CD14-positive monocyte (primary cell): Measurements from ENCODE around the gene HNMT. TPM values are rescaled to one million over a fixed set of nuclear protein-coding genes. Genes with fewer than 3 reads are reported as not detected.
A peak's percentile ranks its signal among the peaks of the same experiment; 100 is the strongest.
"Not testable (repeated sequence)": the region's sequence is repeated elsewhere in the genome, so short reads cannot be mapped to it uniquely, and the experiment has no call there.

Experiments
- DNase-seq, 3 donors: peaks; one replicate each; pipeline ENCODE4 v3.0.0-alpha.2; 2011 to 2022
- H2AFZ ChIP-seq: 2 replicates; pipeline ENCODE4 v1.6.0; 2012; ENCODE audit warnings: mild to moderate bottlenecking, low read depth, low read length, inconsistent platforms; ENCODE audit not compliant: insufficient read depth, poor library complexity, severe bottlenecking
- H3K27ac ChIP-seq, 2 donors: 1 replicate in 1 of 2; 2 replicates in 1 of 2; pipeline ENCODE4 v1.5.1; 2012 to 2013; ENCODE audit warnings: low read length in 2 of 2, control low read depth in 1 of 2, inconsistent platforms in 1 of 2, low read depth in 1 of 2, mild to moderate bottlenecking in 1 of 2
- H3K27me3 ChIP-seq, 2 donors: one replicate each; pipeline versions ENCODE4 v1.6.0 to v1.6.1; 2011 to 2013; ENCODE audit warnings: low read length in 2 of 2; ENCODE audit not compliant: control insufficient read depth in 2 of 2, insufficient read depth in 2 of 2
- H3K36me3 ChIP-seq, 2 donors: replicated peaks in 1 of 2; 1 replicate in 1 of 2; 2 replicates in 1 of 2; pipeline versions ENCODE4 v1.5.1 to v1.6.1; 2012 to 2013; ENCODE audit warnings: low read length in 2 of 2, control low read depth in 1 of 2, inconsistent platforms in 1 of 2, mild to moderate bottlenecking in 1 of 2; ENCODE audit not compliant: insufficient read depth in 2 of 2, control insufficient read depth in 1 of 2
- H3K4me1 ChIP-seq, 2 donors: 1 replicate in 1 of 2; 2 replicates in 1 of 2; pipeline versions ENCODE4 v1.5.1 to v1.6.1; 2012 to 2013; ENCODE audit warnings: low read length in 2 of 2, control low read depth in 1 of 2, inconsistent platforms in 1 of 2, mild to moderate bottlenecking in 1 of 2, moderate library complexity in 1 of 2; ENCODE audit not compliant: insufficient read depth in 2 of 2, control insufficient read depth in 1 of 2
- H3K4me2 ChIP-seq: replicated peaks from 2 replicates; pipeline ENCODE3; 2012; ENCODE audit warnings: low read length, moderate library complexity, mild to moderate bottlenecking; ENCODE audit not compliant: poor library complexity, severe bottlenecking; ENCODE audit errors: extremely low read depth
- H3K4me3 ChIP-seq, 3 experiments: fragments of 200-600 bp in 1 of 3; sonication (generic) in 1 of 3; replicated peaks in 1 of 3; 1 replicate in 2 of 3; 2 replicates in 1 of 3; pipeline ENCODE4 v1.5.1; 2011 to 2013; ENCODE audit warnings: low read length in 3 of 3, mild to moderate bottlenecking in 3 of 3, control low read depth in 2 of 3, low read depth in 2 of 3, inconsistent platforms in 1 of 3, moderate library complexity in 1 of 3
- H3K79me2 ChIP-seq: 2 replicates; pipeline ENCODE4 v1.6.0; 2012; ENCODE audit warnings: mild to moderate bottlenecking, control low read depth, inconsistent platforms, low read length, moderate library complexity; ENCODE audit not compliant: insufficient read depth
- H3K9ac ChIP-seq: 2 replicates; pipeline ENCODE4 v1.6.0; 2017; ENCODE audit warnings: low read length, mild to moderate bottlenecking; ENCODE audit not compliant: insufficient read depth, poor library complexity, severe bottlenecking
- H3K9me3 ChIP-seq, 2 donors: replicated peaks in 1 of 2; 1 replicate in 1 of 2; 2 replicates in 1 of 2; pipeline versions ENCODE4 v1.5.1 to v1.6.1; 2012 to 2013; ENCODE audit warnings: low read length in 2 of 2, control low read depth in 1 of 2; ENCODE audit not compliant: control insufficient read depth in 1 of 2, insufficient read depth in 1 of 2
- H4K20me1 ChIP-seq: 2 replicates; pipeline ENCODE4 v1.6.0; 2012; ENCODE audit warnings: mild to moderate bottlenecking, low read length, control low read depth, moderate library complexity; ENCODE audit not compliant: insufficient read depth
- H3K27ac Mint-ChIP-seq, 7 donors: one replicate each; pipeline ENCODE4 v1.8.0; 2020; ENCODE audit warnings: mild to moderate bottlenecking in 7 of 7, mixed read lengths in 7 of 7, moderate library complexity in 6 of 7, inconsistent platforms in 2 of 7
- H3K27me3 Mint-ChIP-seq, 3 donors: one replicate each; pipeline ENCODE4 v1.8.0; 2021 to 2022; ENCODE audit warnings: low read depth in 3 of 3, mild to moderate bottlenecking in 3 of 3, mixed read lengths in 3 of 3, moderate library complexity in 3 of 3, inconsistent platforms in 1 of 3
- H3K36me3 Mint-ChIP-seq, 2 donors: one replicate each; pipeline ENCODE4 v1.8.0; 2020; ENCODE audit warnings: mixed read lengths in 2 of 2, inconsistent platforms in 1 of 2, mild to moderate bottlenecking in 1 of 2
- H3K4me1 Mint-ChIP-seq: one replicate; pipeline ENCODE4 v1.8.0; 2020; ENCODE audit warnings: mild to moderate bottlenecking, mixed read lengths
- H3K4me3 Mint-ChIP-seq, 2 donors: one replicate each; pipeline ENCODE4 v1.8.0; 2020; ENCODE audit warnings: mild to moderate bottlenecking in 2 of 2, mixed read lengths in 2 of 2, moderate library complexity in 1 of 2
- H3K9me3 Mint-ChIP-seq, 7 donors: one replicate each; pipeline ENCODE4 v1.8.0; 2020 to 2022; ENCODE audit warnings: mixed read lengths in 7 of 7, mild to moderate bottlenecking in 6 of 7, moderate library complexity in 6 of 7, inconsistent platforms in 2 of 7
- WGBS: methylation state at CpG from one replicate; pipeline ENCODE4 v1.1.5; 2013; ENCODE audit warnings: missing lambda C conversion rate; ENCODE audit not compliant: insufficient coverage; 5-methylcytosine and 5-hydroxymethylcytosine counted together
- intact Hi-C, 2 donors: fragments of 100-400 bp; cut with micrococcal nuclease; formaldehyde crosslinking; loops; one replicate each; pipeline versions ENCODE4 v1.15.0 to v1.15.1; 2023
- polyA minus RNA-seq: library from RNA; depleted of rRNA, polyadenylated mRNA; stranded (reverse); fragments of >200 nt; gene quantifications from 2 replicates; pipeline ENCODE4 v1.2.3, GENCODE V29; 2012
- polyA plus RNA-seq, 3 donors: library from polyadenylated mRNA; depleted of rRNA in 1 of 3; unstranded in 2 of 3; stranded (reverse) in 1 of 3; fragments of 300-500 nt in 2 of 3; fragments of >200 nt in 1 of 3; fragmentation: Illumina TruSeq in 2 of 3; gene quantifications; 1 replicate in 2 of 3; 2 replicates in 1 of 3; pipeline ENCODE4 v1.2.3, GENCODE V29; 2012 to 2021
- total RNA-seq, 12 experiments: library from RNA in 1 of 12; stranded (reverse) in 1 of 12; fragments of 120-200 nt in 1 of 12; gene quantifications; one replicate each; pipeline ENCODE4 v1.2.4 and lab custom pipeline; 2013 to 2026; ENCODE audit warnings: mixed read lengths in 6 of 12, inconsistent platforms in 1 of 12
- TF ChIP-seq, protein P1 (sequence below): fragments of 200-600 bp; IDR thresholded peaks from one replicate; pipeline ENCODE4 v1.8.0; 2022; ENCODE audit warnings: antibody characterized with exemption, mild to moderate bottlenecking

Gene HNMT
- total RNA-seq (2013), result 215 TPM
- polyA plus RNA-seq, result 100 to 1,000 TPM in 2 of 3 donors, 10 to 100 TPM in 1; 83.0 to 118 (median 109) TPM
- polyA minus RNA-seq, result 49.0 and 70.2 TPM in 2 replicates
- 8.2 to 58.0 (median 39.9) reads per million in 11 experiments for total RNA-seq (lab: John Stamatoyannopoulos, UW)

DNA sequence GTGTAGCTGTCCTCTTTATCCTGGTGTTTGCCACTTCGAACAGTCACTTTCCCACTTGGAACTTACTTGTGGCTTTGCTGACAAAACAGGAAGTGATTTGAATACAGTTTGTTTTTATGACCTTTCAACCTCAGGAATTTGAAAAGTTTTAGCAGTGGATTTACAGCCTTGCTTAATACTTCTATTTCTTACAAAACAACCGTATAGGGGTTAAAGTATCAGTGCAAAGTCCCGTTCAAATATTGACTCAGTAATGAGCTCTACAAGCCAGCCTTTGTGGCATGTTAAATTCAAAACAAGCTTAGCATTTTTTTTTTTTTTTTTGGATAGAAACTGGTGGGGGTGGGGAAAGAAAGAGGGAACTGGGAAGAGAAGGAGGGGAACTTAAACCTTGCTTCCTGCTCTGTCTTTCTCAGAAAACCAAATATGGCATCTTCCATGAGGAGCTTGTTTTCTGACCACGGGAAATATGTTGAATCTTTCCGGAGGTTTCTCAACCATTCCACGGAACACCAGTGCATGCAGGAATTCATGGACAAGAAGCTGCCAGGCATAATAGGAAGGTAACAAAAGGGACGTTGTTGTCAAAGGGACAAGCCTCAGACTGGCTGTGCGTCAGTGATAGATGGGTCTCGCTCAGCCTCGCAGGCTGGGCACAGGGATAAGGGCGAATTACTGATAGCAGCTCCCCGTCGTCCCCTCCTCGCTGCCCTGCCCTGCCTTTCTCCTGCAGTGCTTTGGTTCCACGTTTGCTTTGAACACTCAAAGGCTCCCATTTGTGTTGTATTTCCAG is at the start of gene HNMT:
HNMT (plus strand) TSS at position 408 of the 793 bp plus-strand sequence; CDS start at position 427, 19 bp downstream.
- Histone ChIP-seq H3K4me2 (peak within 1 kb of the TSS; percentile 90), H3K79me2 (peaks cover 41% of the 10 kb centered on the region), H3K9me3 (no peaks in the 10 kb centered on the region), H3K27me3 (no peaks in the 10 kb centered on the region), H3K4me3 (peak within 1 kb of the TSS; percentile 88 to 100 (median 94)), H3K9ac (peak within 1 kb of the TSS; percentile 68), H3K27ac (peak within 1 kb of the TSS; percentile 91 to 96), H4K20me1 (no peaks in the 10 kb centered on the region), H3K36me3 (no peaks in the 10 kb centered on the region), H2AFZ (peak within 1 kb of the TSS; percentile 71), H3K4me1 (peaks cover 69 to 82% of the 10 kb centered on the region in 2 donors)
- WGBS, result 18% methylated on average over 12 of the region's 15 CpGs
- Mint-ChIP-seq H3K27me3 (peaks cover 0 to 2% (median 0%) of the 10 kb centered on the region in 3 donors), H3K9me3 (peaks cover 0 to 9% (median 4%) of the 10 kb centered on the region in 7 donors), H3K4me1 (peaks cover 83% of the 10 kb centered on the region), H3K36me3 (peaks cover 8 to 18% of the 10 kb centered on the region in 2 donors), H3K27ac (peak within 1 kb of the TSS; percentile 91 to 98 (median 95)), H3K4me3 (peak within 1 kb of the TSS; percentile 84 to 98)
- peak in 2 of 3 donors; percentile 62 to 73 for DNase-seq
- TF ChIP-seq, protein P1, sequence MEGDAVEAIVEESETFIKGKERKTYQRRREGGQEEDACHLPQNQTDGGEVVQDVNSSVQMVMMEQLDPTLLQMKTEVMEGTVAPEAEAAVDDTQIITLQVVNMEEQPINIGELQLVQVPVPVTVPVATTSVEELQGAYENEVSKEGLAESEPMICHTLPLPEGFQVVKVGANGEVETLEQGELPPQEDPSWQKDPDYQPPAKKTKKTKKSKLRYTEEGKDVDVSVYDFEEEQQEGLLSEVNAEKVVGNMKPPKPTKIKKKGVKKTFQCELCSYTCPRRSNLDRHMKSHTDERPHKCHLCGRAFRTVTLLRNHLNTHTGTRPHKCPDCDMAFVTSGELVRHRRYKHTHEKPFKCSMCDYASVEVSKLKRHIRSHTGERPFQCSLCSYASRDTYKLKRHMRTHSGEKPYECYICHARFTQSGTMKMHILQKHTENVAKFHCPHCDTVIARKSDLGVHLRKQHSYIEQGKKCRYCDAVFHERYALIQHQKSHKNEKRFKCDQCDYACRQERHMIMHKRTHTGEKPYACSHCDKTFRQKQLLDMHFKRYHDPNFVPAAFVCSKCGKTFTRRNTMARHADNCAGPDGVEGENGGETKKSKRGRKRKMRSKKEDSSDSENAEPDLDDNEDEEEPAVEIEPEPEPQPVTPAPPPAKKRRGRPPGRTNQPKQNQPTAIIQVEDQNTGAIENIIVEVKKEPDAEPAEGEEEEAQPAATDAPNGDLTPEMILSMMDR, result no peak
- intact Hi-C loops, result loop anchor here in 1 of 2 donors (10.0 kb wide), 1 partner anchor 541 kb away; the partner anchor contains the start of gene SPOPL

DNA sequence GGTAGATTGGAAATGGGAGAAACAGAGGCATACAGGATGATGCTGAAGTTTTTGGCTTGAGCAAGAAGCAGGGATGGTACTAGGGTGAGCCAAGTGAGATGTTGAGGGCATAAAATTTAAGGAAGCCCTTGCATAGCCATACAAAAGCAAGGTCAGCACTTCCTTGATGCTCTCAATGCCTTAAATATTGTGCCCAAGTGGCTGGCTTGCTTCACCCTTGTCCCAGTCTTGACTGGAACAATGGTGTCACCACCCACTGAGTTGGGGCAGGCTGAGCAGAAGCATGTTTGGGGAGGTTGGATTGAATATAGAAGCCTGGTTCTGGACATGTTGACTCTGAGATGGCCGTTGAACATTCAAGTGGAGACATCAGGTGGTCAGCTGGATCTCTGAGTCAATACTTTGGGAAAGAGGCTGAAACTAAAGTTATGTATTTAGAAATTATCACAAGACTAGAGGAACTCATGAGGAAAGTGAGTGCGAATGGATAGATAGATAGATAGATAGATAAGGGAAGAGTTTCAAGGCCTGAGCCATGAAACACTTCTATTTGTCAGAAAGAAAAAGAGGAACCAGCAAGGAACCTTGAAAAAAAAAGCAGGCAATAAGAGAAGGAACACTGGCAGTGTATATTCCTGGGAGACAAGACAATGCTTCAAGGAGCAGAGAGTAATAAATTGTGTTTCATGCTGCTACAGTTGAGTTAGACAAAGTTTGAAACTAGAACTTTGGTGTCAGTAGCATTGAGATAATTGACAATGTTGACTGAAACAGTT is 43.0 kb upstream of the HNMT start:
- Mint-ChIP-seq H3K27ac (peak overlapping the region in 4 of 7 donors; percentile 7 to 67 (median 52)), H3K9me3 (no peaks in the 10 kb centered on the region), H3K4me1 (peaks cover 20% of the 10 kb centered on the region), H3K27me3 (no peaks in the 10 kb centered on the region), H3K36me3 (no peaks in the 10 kb centered on the region), H3K4me3 (no peak overlapping the region)
- Histone ChIP-seq H3K79me2 (no peaks in the 10 kb centered on the region), H4K20me1 (no peaks in the 10 kb centered on the region), H3K36me3 (no peaks in the 10 kb centered on the region), H3K9me3 (no peaks in the 10 kb centered on the region), H3K9ac (no peak overlapping the region), H3K4me1 (peaks cover 15% of the 10 kb centered on the region in 2 donors), H3K27ac (no peak overlapping the region), H2AFZ (no peak overlapping the region), H3K27me3 (no peaks in the 10 kb centered on the region), H3K4me3 (no peak overlapping the region), H3K4me2 (no peak overlapping the region)
- no peak for DNase-seq
- intact Hi-C loops, result no loop called here
- WGBS, result 69% methylated on average over 2 of the region's 2 CpGs
- TF ChIP-seq, protein P1, result no peak

DNA sequence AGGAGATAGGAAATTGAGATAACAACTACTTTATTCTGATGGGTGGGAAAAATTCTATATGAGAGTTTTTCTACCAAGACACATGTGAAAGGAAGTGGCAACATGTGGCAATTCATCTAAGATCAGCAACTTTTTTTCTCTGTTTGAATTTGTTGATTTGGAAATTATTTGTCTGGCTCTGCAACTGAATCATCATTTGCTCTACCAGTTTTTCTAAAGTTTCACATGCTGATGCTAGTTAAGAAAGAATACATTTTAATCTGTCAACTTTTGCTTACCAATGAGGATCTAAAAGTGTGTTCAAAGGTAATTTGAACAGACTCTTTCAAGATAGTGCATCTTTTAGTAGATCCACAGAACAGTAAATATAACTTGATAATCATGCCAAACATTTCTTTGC is 42.1 kb upstream of the HNMT start:
- H3K9me3 ChIP-seq, H3K4me2 ChIP-seq, intact Hi-C loops, H3K4me3 Mint-ChIP-seq, H2AFZ ChIP-seq, H3K27ac ChIP-seq, H3K79me2 ChIP-seq, H3K27me3 ChIP-seq, DNase-seq, H3K9me3 Mint-ChIP-seq, H3K4me3 ChIP-seq, H3K27me3 Mint-ChIP-seq, H3K36me3 ChIP-seq, H3K9ac ChIP-seq, H4K20me1 ChIP-seq, H3K36me3 Mint-ChIP-seq: not testable (repeated sequence)
- peaks cover 15% of the 10 kb centered on the region in 2 donors for H3K4me1 ChIP-seq
- Mint-ChIP-seq H3K27ac (peak overlapping the region in 1 of 7 donors; percentile 29), H3K4me1 (peaks cover 20% of the 10 kb centered on the region)
